Testis (tissue), 2 donors: ENCODE measurements around the gene CD200R1.

Experiments used
- CTCF ChIP-seq, 3 experiments: fragments of 450-650 bp in 2 of 3; fragments of 200-600 bp in 1 of 3; sonication (generic) in 1 of 3; IDR thresholded peaks; one replicate each; pipeline ENCODE4 v1.5.1; 2016 to 2019; ENCODE audit warnings: antibody characterized with exemption in 3 of 3, mild to moderate bottlenecking in 2 of 3, moderate library complexity in 1 of 3
- POLR2A ChIP-seq: fragments of 450-650 bp; IDR thresholded peaks from one replicate; pipeline ENCODE4 v1.6.1; 2017; ENCODE audit warnings: antibody characterized with exemption, mild to moderate bottlenecking, moderate library complexity

- TF ChIP-seq CTCF (IDR thresholded peaks at IDR 0.05) (no peak), POLR2A (no peak)
These were observed 48.9 kb downstream of the CD200R1 start for GRCh38 chr3:112925969-112926368.
